Skin of body (tissue), 2 donors: ENCODE results near the gene TOP2B. TPM values are rescaled to one million over a fixed set of nuclear protein-coding genes. Genes with fewer than 3 reads are reported as not detected.

Source experiments
- DNase-seq: peaks from one replicate; lab custom pipeline; 2025; lab: John Stamatoyannopoulos, UW
- total RNA-seq: library from RNA; depleted of rRNA; stranded (reverse); fragments of >200 nt; gene quantifications from one replicate; pipeline ENCODE4 v1.2.3, GENCODE V29; 2014

TOP2B gene
- total RNA-seq, 1 donor from 2014 or later: 159 TPM

- no peak for DNase-seq
Observed at GRCh38 chr3:25677121-25677520, 12.4 kb upstream of the TOP2B start.

GRCh38 chr3:25674670-25675069 is 10.0 kb upstream of the TOP2B start:
- DNase-seq: no peak

GRCh38 chr3:25673738-25674298 is 9.1 kb upstream of the TOP2B start:
- DNase-seq: no peak

- no peak for DNase-seq
Observed at GRCh38 chr3:25665315-25666280, 891 bp upstream of the TOP2B start.

GRCh38 chr3:25663869-25664811 is 567 bp downstream of the TOP2B start:
- DNase-seq: peak; percentile 63

GRCh38 chr3:25663347-25663868 is 1.3 kb downstream of the TOP2B start:
- peak; percentile 63 for DNase-seq

GRCh38 chr3:25662736-25663320 is 1.9 kb downstream of the TOP2B start:
- no peak for DNase-seq

- DNase-seq: no peak
Observed at GRCh38 chr3:25661694-25662437, 2.8 kb downstream of the TOP2B start.

GRCh38 chr3:25658836-25659235 is 5.9 kb downstream of the TOP2B start:
- DNase-seq: no peak

GRCh38 chr3:25657293-25657692 is 7.4 kb downstream of the TOP2B start:
- no peak for DNase-seq

GRCh38 chr3:25655659-25656058 is 9.0 kb downstream of the TOP2B start:
- no peak for DNase-seq

GRCh38 chr3:25654576-25654975 is 10.1 kb downstream of the TOP2B start:
- no peak for DNase-seq

GRCh38 chr3:25653322-25653721 is 11.4 kb downstream of the TOP2B start:
- no peak for DNase-seq

GRCh38 chr3:25652921-25653320 is 11.8 kb downstream of the TOP2B start:
- no peak for DNase-seq

- DNase-seq: no peak
Observed at GRCh38 chr3:25648925-25649830, 15.5 kb downstream of the TOP2B start.

GRCh38 chr3:25648107-25648535 is 16.6 kb downstream of the TOP2B start:
- DNase-seq: peak; percentile 44

- no peak for DNase-seq
Observed at GRCh38 chr3:25635038-25635437, 29.7 kb downstream of the TOP2B start.

- no peak for DNase-seq
Observed at GRCh38 chr3:25633919-25634318, 30.8 kb downstream of the TOP2B start.

- DNase-seq: no peak
Observed at GRCh38 chr3:25631989-25632388, 32.7 kb downstream of the TOP2B start.
